Right ventricle myocardium superior (tissue), 1 donor: ENCODE measurements around the gene GSAP. TPM values are rescaled to one million over a fixed set of nuclear protein-coding genes. Genes with fewer than 3 reads are reported as not detected.

ENCODE experiments used
- ATAC-seq: fragments of 200-7000 bp; cut with Tn5 transposase; one replicate; pipeline ENCODE4 v1.9.1; 2020; ENCODE audit warnings: mild to moderate bottlenecking; ENCODE audit not compliant: poor library complexity
- DNase-seq: peaks from one replicate; pipeline ENCODE4 v3.0.0-alpha.2; 2020
- intact Hi-C: fragments of 100-400 bp; cut with DNase I; formaldehyde crosslinking; loops from one replicate; pipeline ENCODE4 v1.11.2; 2022
- total RNA-seq: library from RNA; stranded (reverse); fragmentation: NEBNext Ultra II Directional; extraction: Animal tissue kit (Norgen Biotek cat#: 25700); gene quantifications from one replicate; pipeline ENCODE4 v1.2.1, GENCODE V29; 2021
- donor health status: DM: no; HTN: yes; CAD: no; lungs with severe emphysema.

Gene GSAP
- total RNA-seq, 1 donor from 2014 or later: 8.0 TPM

DNA sequence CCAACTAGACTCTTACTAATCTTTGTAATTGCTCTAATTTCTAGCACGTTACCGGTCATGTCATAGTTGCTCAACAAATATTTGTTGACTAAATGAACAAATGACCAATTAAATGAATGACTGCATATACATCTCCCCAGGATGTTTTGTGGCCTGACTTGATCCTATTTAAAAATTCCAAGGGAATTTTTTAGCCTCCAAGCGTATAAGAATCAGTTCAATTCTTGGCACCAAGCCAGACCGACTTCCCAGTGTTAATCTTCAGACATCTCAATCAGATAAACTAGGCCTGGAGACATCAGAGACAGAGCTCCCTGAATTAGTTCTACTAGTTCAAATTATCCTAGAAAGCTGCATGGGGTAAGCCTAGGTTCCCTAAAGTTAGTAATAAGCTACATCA is 96.0 kb downstream of the GSAP start:
- ATAC-seq (no peak), DNase-seq (no peak)
- intact Hi-C loops: loop anchor here (10.0 kb wide), 2 partner anchors 65 to 185 kb away; no protein-coding TSS in a partner anchor

DNA sequence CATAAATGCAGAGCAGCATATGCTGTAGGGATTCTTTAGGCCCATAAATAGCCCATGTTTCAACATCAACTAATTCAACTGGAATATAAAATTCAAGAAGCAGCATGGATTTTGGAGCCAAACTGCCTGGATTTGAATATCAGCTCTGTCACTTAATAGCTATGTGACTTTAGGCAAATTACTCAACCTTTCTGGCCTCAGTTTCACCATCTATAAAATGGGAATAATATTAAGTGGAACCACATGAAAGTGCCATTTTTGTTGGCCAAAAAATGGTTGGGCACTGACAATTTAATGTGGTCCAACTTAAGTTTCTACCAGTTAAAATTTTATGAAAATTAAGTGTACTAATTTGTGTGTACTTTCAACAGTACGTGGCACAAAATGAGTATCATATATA is 98.1 kb downstream of the GSAP start:
- DNase-seq (no peak), ATAC-seq (no peak)
- intact Hi-C loops: no loop called here

DNA sequence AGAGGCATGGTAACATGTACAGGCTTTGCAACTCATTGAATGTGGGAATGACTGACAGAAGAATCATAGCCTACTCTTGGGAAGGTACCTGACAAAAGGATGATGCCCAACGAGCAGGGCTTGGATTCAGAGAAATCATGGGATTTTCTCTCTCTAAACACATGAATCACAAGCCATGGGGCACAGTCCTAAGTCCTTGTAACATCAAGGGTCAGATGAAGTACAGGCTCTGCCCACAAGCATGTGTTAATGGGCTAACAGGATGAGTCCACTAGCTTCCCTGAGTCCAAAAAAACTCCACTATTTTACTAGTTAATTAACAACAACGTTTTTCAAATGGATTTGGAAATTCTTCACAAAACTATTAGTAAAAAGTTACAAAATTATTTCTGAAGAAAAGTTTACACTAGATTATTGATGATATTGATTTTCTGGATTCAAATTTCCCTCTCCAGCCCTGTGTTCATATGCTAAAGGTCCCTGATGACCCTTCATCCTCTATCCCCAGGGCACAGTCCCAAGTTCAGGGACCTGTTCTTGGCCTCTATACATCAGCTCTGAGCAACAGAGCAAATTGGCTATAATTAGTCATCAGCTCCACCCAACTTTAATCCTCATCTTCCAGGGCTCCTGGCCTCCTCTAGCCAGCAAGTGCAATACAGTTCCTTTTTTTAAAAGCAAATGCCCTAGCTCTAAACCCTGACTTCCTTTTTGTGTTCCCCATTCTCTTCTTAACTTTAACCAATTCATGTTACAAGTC is 99.8 kb downstream of the GSAP start:
- intact Hi-C loops: no loop called here
- ATAC-seq: no peak

DNA sequence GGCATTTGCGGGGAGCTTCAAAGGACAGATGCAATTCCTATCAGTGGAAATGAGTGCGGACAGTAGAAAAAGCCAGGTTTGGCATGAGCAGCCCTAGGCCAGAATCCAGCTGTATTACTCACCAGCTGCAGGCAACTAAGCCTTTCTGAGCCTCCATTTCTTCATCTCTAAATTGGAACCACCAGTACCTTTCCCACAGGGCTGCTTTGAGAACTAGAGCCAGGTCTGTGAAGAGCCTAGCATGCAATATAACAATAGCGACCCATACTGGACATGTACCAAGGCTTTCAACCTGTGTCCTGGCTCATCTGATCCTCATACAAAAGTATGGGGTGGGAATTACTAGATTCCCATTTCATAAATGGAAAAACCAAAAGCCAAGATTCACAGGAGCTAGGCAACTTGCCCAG is 101.0 kb downstream of the GSAP start:
- peak; percentile 65 for ATAC-seq
- DNase-seq: peak; percentile 53
- intact Hi-C loops: no loop called here

More for the DNA sequence above, 99.8 kb downstream of the GSAP start:
- no peak for DNase-seq

DNA sequence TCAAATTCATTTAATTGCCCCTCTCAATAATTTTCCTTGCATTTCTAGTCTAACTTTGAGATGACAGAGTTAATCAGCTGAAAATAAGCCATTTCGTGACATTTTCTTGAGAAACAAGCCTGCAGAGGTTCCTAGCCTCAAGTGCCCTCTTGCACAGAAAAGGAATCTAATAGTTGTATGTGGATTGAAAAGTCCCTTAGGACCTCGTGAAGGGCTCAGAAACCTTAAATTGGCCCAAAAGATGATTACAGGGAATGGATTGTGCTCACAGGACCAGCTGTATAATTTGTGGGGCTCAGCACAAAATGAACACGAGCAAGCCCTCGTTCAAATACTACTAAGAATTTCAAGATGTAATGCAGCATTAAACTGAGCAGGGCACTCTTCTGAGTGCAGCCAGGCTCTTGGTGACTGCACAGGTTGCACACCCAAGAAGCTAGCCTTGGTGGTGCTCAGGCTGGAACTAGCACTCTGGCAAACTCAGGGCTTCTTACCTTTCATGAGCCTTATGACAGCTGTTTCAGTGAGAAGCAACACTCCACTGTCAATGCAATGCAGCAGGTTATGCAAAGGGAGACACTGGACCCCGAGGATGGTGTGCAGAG is 102.2 kb downstream of the GSAP start:
- DNase-seq (no peak), ATAC-seq (no peak)
- intact Hi-C loops: no loop called here

DNA sequence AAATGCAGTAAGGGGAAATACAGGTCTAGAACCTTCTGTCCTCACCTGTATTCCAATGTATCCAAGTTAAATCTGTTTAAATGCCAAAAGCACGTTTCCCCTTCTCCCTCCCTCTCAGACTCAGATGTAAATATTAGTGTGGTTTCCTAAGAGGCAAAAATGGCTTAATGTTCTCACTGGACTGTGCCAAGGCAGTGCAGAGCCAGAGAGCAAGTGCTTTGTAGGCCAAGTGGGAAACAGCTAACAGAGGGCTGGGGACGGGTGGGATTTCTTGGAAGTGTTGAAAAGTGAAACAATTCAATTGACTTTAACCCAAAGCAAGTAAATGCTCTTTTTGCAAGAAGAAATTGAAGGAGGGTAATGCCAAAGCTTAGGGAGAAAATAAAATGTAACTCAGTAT is 103.1 kb downstream of the GSAP start:
- ATAC-seq (peak; percentile 53), DNase-seq (no peak)
- intact Hi-C loops: no loop called here

DNA sequence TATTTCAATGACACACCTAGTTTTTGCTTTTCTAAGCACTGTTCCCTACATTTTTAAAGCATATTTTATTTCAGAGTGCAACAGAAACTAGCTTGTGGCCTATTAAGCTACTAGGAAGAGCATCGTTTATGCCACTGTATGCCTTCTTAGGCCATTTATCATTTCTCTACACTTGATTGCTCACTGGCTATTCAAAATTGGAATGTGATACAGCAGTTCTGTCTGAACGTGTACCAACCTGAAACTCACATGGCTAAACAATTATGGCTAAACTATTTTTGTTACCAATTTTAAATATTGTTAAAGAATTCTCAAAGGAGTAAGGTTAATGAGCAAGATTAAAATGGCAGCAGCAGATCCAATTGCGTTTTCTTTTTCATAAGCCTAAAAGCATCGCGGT is 105.2 kb downstream of the GSAP start:
- intact Hi-C loops: no loop called here
- DNase-seq (no peak), ATAC-seq (no peak)

DNA sequence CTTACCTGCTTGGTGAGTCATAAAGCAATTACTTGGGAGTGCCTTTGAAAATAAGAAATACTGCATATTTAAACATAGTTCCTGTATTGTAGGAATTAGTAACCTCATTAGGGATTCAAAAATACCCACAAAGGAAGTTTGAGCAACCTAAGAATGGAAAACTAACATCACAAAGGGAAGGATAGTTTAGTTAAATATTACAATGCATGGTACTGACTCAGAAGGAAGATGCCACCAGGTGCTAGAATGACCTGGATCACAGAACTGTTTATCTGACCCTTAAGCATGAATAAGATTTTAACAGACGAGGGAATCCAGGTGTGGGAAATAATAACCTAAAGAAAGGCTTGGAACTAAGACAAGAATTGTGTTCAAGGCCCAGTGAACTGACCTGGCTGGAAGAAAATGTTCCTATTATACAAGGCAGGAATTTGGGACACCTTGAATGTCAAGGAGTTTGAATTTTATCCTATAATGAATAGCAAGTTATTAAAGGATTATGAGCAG is 106.4 kb downstream of the GSAP start:
- no peak for ATAC-seq
- intact Hi-C loops: no loop called here
- no peak for DNase-seq

DNA sequence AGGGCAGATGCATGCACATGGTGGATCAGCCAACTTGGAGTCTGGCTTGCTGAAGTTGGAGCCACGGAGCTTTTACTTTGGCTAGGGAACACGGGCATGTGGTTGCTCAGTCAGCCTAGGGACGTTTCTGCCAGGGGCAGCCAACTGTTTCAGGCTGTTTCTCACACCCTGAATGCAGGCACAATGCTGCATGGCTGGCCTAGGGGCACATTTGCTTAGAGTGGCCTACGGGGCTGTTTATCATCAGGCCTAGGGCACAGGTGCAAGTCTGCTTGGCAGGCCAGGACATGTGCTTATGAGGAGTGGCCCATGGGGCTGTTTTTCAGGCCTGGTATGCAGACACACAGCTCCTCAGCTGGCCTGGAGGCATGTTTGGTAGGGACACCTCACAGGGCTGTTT is 107.4 kb downstream of the GSAP start:
- intact Hi-C loops: no loop called here
- no peak for ATAC-seq
- no peak for DNase-seq

DNA sequence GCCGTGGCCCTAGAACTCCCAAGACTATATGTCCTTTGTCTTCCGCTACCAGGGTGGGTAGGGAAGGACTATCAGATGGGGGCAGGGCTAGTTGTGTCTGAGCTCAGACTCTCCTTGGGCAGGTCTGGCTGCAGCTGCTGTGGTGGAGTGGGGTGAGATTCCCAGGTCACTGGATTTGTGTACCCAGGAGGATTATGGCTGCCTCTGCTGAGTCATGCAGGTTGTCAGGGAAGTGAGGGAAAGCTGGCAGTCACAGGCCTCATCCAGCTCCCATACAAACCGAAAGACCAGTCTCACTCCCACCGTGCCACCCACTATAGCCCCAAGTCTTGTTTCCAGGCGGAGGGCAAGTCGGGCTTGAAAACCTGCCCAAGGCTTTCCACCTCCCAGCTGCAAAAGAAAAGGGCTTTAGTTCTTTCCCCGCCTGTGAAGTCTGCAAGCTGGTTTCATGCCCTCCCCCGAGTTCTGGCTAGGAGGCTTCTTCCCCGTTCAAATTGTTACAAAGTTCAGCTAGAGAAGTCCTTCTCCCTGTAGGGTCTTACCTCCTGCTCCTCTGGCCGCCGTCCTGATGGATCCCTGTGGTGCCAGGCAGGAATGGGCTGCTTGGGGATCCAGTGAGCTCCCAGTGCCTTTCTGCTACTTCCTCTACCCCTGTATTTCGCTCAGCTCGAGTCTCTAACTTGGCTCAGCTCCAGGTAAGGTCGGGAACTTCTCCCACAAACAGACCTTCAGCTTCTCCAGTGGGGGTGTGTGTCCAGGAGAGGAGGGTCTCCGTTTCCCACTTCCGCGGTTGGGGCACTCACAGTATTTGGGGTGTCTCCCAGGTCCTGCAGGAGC is 109.7 kb downstream of the GSAP start:
- ATAC-seq (no peak), DNase-seq (no peak)
- intact Hi-C loops: no loop called here

DNA sequence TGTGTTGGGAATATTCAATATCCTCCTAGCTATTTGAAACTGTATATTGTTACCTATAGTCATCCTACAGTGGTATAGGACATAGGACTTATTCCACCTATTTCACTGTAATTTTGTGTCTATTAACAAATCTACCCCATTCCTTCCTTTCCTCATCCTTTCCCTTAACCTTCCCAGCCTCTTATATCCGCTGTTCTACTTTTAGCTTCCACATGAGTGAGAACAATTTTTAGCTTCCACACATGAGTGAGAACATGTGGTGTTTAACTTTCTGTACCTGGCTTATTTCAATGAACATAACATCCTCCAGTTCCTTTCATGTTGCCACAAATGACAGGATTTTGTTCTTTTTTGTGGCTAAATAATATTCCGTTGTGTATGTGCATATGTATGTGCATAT is 120.6 kb downstream of the GSAP start:
- intact Hi-C loops: no loop called here
- DNase-seq (no peak), ATAC-seq (peak; percentile 81)

DNA sequence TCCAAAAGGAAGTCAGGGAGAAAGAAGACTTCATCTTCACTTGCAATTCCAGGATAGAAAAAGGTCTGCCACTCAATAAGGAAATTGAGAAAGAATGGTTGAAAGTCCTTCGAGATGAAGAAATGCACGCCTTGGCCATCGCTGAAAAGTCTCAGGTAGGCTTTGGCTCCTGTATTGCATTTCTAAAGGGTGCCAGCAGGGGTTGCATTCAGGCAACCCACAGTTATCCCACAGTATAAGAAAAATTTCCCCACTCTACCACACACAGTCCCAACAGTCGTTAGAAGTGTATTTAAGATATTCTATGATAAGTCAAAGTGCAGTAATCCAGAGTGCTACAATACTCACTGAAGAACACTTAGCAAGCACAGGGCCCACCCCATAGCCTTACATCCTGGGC is 123.1 kb downstream of the GSAP start:
- intact Hi-C loops: no loop called here
- no peak for DNase-seq
- ATAC-seq: no peak

DNA sequence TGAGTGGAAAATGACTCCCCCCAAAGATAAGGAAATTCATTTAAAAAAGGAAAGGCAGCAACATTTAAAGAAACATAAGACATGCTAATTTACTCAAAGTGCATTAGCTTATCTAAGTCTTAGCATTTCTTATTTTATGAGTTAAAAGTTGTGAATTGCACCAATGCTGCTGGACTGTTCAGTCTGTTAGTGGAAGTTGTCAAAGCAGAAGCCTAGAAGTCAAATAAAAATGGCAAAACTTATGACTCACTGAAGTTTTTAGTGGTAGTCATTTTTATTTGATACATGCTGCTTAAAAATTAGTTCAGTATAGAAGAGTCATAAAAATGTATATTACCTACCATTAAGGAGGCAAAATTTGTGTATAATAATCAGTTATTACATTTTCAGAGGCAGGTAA is 125.7 kb downstream of the GSAP start:
- ATAC-seq (no peak), DNase-seq (no peak)
- intact Hi-C loops: no loop called here

DNA sequence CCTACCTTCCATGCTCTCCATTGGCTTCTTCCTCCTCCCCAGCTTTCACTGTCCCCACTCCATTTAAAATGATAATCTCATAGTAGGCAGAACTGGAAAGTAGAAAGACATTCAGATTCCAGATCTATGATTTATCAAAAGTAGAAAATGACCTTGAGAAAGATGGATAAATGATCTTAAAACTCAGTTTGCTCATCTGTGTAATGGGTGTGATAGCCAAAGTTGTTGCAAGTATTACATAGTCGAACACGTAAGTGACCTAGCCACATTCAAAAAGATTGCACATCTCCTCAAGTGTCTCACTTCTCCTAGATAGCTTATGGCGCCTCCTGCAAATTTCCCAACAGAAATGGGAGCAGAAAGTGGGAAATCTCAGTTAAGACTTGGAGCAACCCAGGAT is 126.8 kb downstream of the GSAP start:
- ATAC-seq (no peak), DNase-seq (no peak)
- intact Hi-C loops: no loop called here

DNA sequence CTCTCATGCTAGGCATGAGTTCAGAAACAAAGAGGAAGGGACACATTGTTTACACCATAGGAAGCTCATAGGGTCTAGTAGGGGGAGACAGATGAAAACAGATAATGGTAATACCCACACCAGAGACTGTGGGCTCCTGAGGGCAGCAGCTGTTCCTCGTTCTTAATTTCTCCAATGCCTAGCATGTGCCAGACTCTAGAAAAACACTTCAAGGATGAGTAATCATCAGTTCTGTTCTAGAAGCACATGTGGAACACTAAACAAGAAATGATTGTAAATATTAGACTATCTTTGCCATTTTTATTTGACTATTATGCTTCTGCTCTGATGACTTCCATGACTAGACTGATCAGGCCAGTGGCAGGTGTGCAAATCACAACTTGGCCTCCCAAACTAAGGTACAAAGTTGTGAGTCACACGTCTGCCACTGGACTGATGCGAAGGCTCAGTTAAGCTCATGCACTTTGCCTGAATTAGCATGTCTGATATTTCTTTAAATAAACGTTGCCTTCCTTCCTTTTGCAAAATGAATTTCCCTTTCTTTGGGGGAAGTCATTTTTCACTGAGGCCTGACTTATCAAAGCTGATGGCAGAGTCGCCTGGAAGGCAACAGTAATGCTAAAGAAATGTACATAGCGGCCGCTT is 127.4 kb downstream of the GSAP start:
- intact Hi-C loops: no loop called here
- ATAC-seq: no peak

DNA sequence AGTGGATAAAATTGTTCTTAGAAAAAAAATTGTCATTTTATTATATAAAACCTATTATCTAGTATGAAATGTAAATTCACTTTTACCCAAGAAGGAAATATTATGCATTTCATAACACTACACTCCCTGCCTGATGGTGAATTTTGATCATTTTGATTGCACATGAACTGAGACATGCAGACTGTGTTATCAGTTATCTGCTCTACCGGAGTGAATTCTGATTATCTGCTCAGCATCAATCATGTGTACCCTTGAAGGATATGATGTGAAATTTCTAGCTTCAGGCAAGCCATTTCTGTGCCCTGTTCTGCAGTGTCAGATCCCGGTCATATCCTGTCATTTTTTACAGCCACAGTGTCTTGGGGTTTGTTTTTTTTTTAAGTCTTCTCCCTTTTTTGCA is 131.5 kb downstream of the GSAP start:
- intact Hi-C loops: no loop called here

More for the DNA sequence above, 127.4 kb downstream of the GSAP start:
- DNase-seq: no peak

DNA sequence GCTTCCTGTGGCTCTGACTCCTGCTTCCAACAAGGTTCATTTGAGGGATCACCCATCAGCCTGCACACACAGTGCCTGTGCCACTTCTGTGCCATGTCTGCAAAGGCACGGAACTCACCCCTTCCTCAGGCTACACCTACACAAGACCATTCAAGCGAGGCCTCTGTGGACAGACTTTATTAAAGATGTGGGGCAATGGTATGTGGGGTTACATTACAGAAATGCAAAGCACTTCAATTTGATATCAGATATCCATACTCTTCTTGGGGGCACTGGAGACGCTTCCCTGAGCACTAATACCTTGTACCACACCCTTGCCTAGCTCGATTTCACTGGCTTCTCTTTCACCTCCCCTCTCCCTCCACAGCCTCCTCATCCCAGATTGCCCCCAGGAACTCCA is 132.1 kb downstream of the GSAP start:
- ATAC-seq (no peak), DNase-seq (no peak)
- intact Hi-C loops: no loop called here

More for the DNA sequence above, 131.5 kb downstream of the GSAP start:
- DNase-seq: no peak
- ATAC-seq: no peak

DNA sequence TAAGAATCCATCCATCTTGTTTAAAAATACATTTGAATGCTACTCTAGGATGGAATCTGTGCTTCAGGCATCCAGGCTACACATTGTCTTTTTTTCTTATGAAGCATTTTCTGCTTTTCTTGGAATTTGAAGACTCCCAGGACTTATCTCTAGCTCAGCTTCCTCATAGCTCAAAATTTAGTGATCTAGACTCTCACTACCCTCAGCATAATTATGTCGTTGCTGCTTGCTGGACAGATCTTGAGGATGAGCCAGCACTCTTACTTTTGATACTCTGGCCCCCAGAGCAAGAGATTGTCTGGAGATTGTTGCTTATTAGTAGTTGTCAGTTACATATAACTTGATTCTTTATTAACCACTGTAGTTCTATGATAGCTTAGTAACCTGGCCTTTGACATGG is 133.3 kb downstream of the GSAP start:
- DNase-seq (no peak), ATAC-seq (peak; percentile 41)
- intact Hi-C loops: no loop called here
